ENCODE data around the gene WNT3. TPM values are rescaled to one million over a fixed set of nuclear protein-coding genes. Genes with fewer than 3 reads are reported as not detected.

The WNT3 gene
- total and polyA plus RNA-seq, 2 of the 8 experiments (the other 6 are each of a cell fraction or from before 2014, with no cell fraction given): 0.56 to 2.0 TPM

- Histone ChIP-seq H3K4me1 (replicated peaks in 1 of 4; ENCODE audit: control insufficient read depth in 3 of 4, insufficient read depth in 4 of 4, low read length in 3 of 4) (peaks cover 5 to 23% (median 17%) of the 10 kb centered on the region in 4 experiments), H4K5ac (ENCODE audit: insufficient read length, low read depth, low read length) (no peak overlapping the region), H3K18ac (ENCODE audit: extremely low read depth, low read length) (0 out of 2 replicates have a peak overlapping the region, but pooled peaks have one; percentile 38), H3K27ac (ENCODE audit: low read depth, low read length) (no peak overlapping the region), H4K20me1 (replicated peaks in 1 of 2; ENCODE audit: control insufficient read depth in 1 of 2, insufficient read depth in 2 of 2, low read length in 2 of 2) (peaks cover 0 to 1% of the 10 kb centered on the region in 2 experiments), H3K79me1 (ENCODE audit: low read depth, low read length) (no peaks in the 10 kb centered on the region), H2BK15ac (ENCODE audit: low read length) (no peak overlapping the region), H3K36me3 (ENCODE audit: control insufficient read depth in 2 of 4, insufficient read depth in 4 of 4, low read length in 3 of 4) (no peaks in the 10 kb centered on the region), H3K79me2 (ENCODE audit: control insufficient read depth in 1 of 2, insufficient read depth in 2 of 2, low read length in 2 of 2) (no peaks in the 10 kb centered on the region), H3K9me3 (ENCODE audit: insufficient read depth in 2 of 2, low read depth in 1 of 2, low read length in 1 of 2) (no peaks in the 10 kb centered on the region), H3K4me2 (ENCODE audit: insufficient read depth in 1 of 2, low read depth in 2 of 2, low read length in 2 of 2) (peak overlapping the region in 1 of 2 experiments; percentile 10; a peak in 2 of 4 replicates), H3K14ac (ENCODE audit: insufficient read length) (no peak overlapping the region), H2AK5ac (ENCODE audit: low read depth, low read length) (no peak overlapping the region), H3K56ac (replicated peaks; ENCODE audit: insufficient read length, low read depth, low read length) (no peak overlapping the region), H3K23me2 (ENCODE audit: low read depth, low read length) (no peaks in the 10 kb centered on the region; the same call in 1 of the 2 replicates), H2BK12ac (ENCODE audit: low read depth, low read length) (no peak overlapping the region), H3K4me3 (ENCODE audit: extremely low read depth in 1 of 4, insufficient read depth in 2 of 4, low read depth in 3 of 4, low read length in 4 of 4) (0 out of 8 replicates have a peak overlapping the region, but pooled peaks of 1 of the 4 experiments have one; percentile 13), H4K8ac (ENCODE audit: extremely low read depth, insufficient read depth, low read length) (peak overlapping the region; percentile 63), H3K9ac (replicated peaks in 1 of 4; ENCODE audit: extremely low read depth in 1 of 4, low read depth in 3 of 4, low read length in 3 of 4) (no peak overlapping the region), H4K91ac (replicated peaks; ENCODE audit: insufficient read length, low read length) (peak overlapping the region; percentile 33), H2BK120ac (replicated peaks; ENCODE audit: low read depth, low read length) (no peak overlapping the region), H3K23ac (ENCODE audit: insufficient read length) (no peak overlapping the region), H3K27me3 (replicated peaks in 1 of 4; ENCODE audit: control insufficient read depth in 3 of 4, extremely low read depth in 1 of 4, insufficient read depth in 3 of 4, low read length in 3 of 4) (peaks cover 0 to 39% (median 16%) of the 10 kb centered on the region in 4 experiments; a peak in 5 of 7 replicates), H2BK20ac (ENCODE audit: low read length) (no peak overlapping the region), H2BK5ac (ENCODE audit: low read depth, low read length) (no peak overlapping the region), H2AFZ (ENCODE audit: low read length) (no peak overlapping the region), H3K4ac (replicated peaks; ENCODE audit: insufficient read length, low read depth, low read length) (no peak overlapping the region)
- no peak for DNase-seq (ENCODE audit: low read depth in 1 of 2, low spot score in 2 of 2)
- POLR2A ChIA-PET (ENCODE audit: partially characterized antibody): interaction anchor here (0.8 to 1.1 kb wide), 3 partner anchors 11 to 17 kb away, joined by 3 to 4 read pairs (median 3); no protein-coding TSS in a partner anchor
- 44% methylated on average over 9 of the region's 11 CpGs; no CpG with 5 or more reads in 1 of the 2 experiments for WGBS, 2 experiments (ENCODE audit: extremely low coverage in 1 of 2, insufficient coverage in 1 of 2, insufficient read length in 1 of 2, insufficient replicate concordance in 2 of 2, low coverage in 1 of 2, low lambda C conversion rate in 2 of 2, missing lambda C conversion rate in 1 of 2)
- CTCF ChIA-PET (ENCODE audit: partially characterized antibody): interaction anchor here (0.6 to 7.4 kb wide), 9 partner anchors 10 to 726 kb away, joined by 3 to 81 read pairs (median 9); no protein-coding TSS in a partner anchor
- no peak for TF ChIP-seq CHD2 (IDR thresholded peaks at IDR 0.05; ENCODE audit: low read length)
- no peak for TF ChIP-seq SRF (IDR thresholded peaks at IDR 0.05; ENCODE audit: low read depth, low read length)
- TF ChIP-seq EZH2 (IDR thresholded peaks at IDR 0.05; ENCODE audit: low read depth, low read length, severe bottlenecking): peak; percentile 1
- TF ChIP-seq SIN3A (conservative IDR thresholded peaks at IDR 0.05 in 1 of 2, IDR thresholded peaks at IDR 0.05 in 1 of 2; ENCODE audit: low read depth in 1 of 2, low read length in 2 of 2): 0 out of 4 replicates have a peak, but pooled peaks of 1 of the 2 experiments have one; percentile 9
- FAIRE-seq: no peak
Measured at GRCh38 chr17:46832331-46832821, 13.9 kb upstream of the WNT3 start.

All from H1 (cell line).